Activated CD4-positive, alpha-beta T cell treated with anti-CD3 and anti-CD28 coated beads for 4 hours (primary cell): ENCODE measurements around the gene SFMBT1.
"Not testable (repeated sequence)": the region's sequence is repeated elsewhere in the genome, so short reads cannot be mapped to it uniquely, and the experiment has no call there.

ENCODE experiments used
- DNase-seq, 2 donors: peaks; one replicate each; pipeline ENCODE4 v3.0.0-alpha.2; 2020

The SFMBT1 gene

DNA sequence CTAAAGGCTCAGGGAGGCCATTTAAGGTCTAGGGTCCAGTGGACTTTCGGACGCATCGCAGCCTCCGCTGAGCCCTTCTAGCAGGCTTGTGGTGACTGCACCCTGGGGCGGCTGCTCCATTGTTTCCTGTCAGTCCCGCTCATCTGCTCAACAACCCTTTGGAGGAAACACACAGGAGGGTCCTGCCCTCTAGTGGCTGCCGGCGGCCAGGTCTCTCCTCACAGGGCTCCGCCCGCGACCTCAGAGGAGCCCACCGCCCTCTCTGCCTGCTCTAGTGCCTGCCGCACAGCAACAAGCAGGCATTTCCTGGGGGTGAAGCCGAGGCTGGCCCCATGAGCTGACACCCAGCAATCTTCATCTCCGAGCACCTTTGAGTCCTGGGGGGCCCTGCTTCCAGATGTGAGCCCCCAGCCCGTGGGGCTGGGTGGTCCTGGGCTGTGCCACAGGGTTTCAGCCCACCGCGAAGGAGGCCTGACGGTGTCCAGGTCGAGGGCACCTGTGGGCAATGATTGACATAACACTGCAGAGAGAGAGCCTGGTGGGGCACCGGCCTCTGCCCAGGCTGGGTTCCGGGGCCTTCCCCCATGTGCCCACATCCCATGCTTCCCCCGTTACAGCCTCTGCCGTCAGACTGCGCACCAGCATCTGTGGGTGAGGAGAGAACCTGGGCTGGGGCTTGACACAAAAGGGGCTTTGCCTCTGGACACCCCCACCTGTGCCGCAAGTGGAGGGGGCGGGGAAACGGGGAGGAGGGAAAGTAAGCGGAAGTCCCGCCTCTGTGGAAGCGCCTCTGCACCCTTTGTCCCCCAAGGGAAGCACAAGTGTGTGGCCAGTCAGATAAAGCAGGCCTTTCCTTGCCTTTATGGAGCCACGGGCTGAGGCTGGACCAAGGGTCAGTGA lies 27.0 kb upstream of the SFMBT1 start:
- peak; percentile 84 to 87 for DNase-seq

DNA sequence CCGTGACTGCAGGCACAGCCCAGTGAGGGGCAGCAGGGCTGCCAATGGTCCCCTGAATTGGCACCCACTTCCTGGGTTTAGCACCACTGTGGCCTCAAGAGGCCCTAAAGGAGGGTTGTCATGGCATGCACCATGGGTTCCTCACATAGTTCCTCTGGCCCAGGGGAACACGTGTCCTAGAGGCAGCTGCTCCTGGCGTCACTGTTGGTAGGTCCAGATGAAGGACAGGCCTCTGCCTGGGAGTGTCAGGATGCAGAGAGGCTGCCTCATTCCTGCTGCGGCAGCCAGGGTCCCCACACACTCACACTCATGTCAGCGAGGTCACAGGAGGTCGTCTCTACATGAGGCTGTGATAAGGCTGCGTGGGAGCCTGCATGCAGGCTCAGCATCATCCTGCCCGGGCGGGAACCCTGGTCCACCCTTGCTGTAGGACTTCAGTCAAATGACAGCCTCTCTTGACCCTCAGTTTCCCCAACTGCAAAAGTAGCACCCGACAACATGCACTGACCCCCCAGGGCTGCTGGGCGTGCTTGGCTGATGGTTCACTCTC lies 26.1 kb upstream of the SFMBT1 start:
- DNase-seq: no peak

DNA sequence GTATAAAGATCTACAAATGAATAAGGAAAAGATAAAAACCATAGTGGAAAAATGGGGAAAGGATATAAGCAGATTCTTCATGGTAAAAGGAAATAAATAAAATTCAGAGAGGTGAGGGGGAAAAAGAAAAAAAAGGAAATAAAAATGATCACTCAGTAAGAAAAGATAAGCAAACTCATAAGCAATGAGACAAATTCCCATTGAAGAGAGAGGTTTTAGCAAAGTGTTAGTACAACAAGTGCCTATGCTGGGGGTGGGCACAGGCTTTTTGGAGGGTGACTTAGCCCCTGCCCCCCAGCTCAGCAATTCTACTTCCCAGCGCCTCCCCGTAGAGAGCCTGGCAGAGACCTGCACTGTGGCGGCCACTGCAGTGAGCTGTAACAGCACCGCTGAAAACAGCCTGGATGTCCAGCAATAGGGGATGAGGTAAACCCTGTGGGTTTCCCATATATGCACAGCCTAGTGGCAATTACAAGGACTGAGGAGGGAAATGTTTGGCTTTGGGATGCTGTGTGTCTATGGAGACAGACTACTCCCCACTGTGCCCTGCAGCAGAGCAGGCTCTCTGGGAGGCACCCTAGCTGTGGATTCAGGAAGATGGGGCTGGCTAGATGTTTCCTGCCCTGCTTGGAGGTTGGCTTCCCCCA lies 23.7 kb upstream of the SFMBT1 start:
- DNase-seq: no peak

DNA sequence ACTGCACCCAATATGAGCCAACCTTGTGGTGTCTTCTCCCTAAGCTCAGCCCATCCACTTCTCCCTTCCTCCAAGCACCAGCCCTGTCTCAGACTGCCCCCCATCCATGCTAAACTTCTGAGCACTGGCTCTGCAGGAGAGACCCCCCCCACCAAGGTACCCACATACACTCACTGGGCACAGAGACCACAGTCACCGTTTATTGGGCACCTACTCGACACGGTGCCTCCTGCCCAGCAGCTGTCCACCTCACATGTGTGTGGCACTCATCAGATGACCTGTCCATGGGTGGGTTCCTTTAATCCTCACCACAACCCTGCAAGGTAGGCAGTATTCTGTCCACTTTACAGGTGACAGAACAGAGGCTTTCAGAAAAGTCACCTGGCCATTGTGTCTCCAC lies 22.3 kb upstream of the SFMBT1 start:
- no peak for DNase-seq

DNA sequence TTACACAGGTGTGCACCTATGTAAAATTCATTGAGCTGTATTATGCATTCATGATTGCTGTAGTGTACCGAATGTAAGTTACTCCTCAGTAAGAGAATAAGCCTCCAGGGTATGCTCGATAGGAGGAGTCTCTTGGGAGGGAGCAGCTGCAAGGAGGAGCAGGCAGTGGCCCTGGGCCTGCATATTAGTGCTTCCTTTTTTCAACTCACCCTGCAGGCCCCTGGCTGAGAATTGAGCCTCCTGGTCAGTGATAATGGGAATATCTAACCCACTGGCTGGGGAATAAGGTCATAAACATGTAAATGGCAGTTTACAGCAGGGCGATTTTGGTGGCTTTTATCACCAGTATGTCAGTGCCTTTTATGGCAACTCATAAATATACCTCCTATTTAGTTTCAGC lies 21.7 kb upstream of the SFMBT1 start:
- no peak for DNase-seq

DNA sequence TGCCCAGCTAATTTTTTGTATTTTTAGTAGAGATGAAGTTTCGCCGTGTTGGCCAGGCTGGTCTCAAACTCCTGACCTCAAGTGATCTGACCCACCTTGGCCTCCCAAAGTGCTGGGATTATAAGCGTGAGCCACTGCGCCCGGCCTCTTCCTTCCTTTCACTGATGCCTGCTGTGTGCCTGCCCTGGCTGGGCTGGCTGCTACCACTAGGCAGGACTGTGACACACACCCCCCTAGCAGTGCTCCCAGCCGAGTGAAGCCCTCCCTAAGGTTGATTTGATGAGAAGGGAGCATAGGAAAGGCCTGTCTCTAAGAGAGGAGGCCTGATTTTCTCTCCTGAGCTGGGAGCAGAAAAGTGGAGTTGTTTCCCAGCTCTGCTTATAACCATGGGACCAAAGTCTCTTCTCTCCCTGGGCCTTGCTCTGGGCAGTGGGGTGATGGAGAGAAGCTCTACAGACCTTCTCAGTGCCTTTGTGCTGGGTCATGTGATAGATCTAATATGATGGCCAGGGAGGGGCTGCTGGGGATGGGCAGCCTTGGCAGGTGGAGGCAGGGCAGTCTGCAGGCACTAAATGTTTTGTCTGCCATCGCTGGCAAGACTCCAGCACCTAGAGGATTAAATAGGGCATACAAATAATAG lies 20.1 kb upstream of the SFMBT1 start:
- DNase-seq: no peak

DNA sequence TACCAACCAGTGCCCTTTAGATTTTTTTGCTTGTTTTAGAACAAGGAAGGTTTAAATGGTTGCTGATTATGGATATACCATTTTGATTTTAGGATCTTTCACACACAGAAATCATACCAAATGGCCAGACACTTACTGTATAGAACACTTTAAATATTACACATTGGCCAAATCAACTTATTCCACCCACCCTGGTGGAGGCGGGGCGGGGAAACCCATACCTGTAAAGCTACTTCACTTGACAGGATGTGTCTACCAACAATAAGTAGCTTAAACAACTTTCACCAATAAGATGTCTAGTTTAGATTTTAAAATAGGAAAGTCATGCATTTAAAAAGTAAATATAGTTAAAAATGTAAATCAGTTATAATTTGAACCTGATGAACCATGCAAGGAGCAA lies 17.0 kb upstream of the SFMBT1 start:
- DNase-seq: no peak

DNA sequence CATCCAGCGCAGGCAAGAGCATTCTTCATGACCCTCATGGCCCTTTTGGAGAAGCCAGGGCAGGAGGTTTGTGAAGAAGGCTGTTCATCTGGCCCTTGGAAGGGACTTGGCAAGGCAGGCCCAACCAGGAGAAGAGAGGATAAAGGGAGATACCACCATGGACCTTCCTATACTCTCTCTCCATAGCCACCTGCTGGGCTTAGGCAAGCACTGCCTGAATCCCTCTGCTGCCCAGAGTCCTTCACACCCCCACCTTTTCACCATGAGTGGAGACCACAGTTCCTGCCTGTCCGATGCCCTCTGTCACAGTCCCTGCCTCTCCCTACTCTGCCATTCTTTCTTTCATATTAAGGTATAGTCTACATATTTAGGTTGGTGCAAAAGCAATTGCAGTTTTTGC lies 10.6 kb upstream of the SFMBT1 start:
- no peak for DNase-seq

DNA sequence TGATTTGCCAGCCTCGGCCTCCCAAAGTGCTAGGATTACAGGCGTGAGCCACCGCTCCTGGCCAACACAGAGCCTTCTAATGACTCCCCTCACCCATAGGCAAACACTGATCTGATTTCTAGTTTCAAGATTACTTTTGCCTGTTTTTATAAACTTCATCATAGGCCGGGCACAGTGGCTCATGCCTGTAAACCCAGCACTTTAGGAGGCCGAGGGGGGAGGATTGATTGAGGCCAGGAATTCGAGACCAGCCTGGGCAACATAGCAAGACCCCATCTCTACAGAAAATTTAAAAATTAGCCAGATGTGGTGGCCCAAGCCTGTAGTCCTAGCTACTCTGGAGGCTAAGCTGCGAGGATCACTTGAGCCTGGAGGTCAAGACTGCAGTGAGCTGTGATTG lies 8.4 kb upstream of the SFMBT1 start:
- DNase-seq: not testable (repeated sequence)

DNA sequence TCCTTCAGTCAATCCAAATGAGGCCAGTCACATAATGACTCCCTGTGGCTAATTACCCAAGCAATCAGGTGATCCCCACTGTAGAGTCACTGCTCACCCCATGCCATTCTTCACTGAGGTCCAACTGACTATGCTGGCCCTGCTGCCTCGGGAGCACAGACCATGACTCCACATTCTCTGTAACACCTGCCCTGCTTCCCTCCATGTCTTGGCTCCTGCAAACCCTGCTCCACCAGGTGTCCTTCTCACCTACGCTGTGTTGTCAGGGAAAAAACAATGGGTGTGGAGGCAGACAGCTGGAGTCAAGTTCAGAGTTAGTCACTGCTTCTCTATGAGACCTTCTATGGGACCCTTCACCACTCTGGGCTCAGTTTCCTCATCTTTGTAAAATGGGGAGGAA lies 6.1 kb upstream of the SFMBT1 start:
- DNase-seq: no peak

DNA sequence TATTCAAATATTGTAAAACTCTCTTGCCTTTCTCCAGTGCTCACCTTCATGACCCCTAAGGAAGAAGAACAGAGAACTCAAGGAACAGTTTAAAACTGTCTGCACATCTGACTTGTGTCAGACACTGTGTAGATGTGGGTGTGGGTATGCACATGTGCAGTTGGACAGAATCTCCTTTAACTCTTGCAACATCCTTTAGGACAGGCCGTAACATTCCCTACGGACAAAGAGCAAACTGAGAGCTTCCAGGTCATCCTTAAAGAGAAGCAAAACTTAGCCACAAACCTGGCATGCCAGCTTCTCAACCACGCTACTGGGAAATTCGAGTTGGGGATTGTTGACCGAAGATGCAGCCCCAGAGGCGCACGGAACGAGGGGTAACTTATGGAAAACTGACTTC lies 4.1 kb upstream of the SFMBT1 start:
- DNase-seq: no peak

DNA sequence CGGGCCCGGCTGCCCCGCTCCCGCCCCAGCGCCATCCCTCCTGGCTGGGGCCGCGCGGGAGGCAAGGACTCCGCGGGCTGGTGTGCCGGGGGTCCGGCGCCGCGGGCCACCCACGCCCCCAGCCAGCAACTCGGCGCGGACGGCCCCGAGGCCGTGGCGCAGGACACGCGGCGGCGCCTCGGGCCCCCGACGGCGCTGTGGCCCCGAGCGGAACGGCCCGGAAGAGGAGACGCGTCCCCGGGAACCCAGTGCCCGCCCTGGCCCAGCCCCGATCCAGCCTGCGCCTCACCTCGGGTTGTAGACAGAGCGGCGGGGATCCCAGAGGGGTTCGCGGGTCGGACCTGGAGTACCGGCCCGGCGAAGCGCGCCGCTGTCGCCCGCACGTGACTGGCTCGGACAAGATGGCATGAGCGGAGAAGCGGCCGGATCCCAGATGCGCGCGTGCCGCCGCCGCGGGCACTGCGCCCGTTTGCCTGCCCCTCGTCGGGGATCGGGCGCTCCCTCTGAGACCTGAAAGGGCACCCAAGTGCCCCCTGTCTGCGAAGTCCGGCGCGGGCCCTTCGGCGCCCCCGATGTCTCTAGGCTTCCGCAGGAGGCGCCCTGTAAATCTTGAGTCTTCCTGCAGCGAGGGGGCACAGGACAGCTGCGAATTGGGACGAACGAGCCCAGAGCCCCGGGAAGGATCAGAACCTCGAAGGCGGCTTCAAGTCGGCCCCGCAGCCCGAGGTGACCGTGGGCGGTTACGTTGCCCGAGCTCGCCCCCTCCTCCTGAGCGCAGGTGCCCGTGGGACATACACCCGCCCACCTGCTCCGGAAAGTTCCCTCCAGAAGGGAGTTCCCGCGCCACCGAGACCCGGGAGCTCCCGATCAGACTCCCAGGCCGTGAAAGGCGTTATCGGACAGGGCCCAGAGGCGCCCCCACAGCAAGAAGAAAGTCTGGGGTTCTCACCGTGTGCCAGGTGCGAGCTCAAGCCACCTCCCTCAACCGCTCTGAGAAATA lies 598 bp upstream of the SFMBT1 start:
- peak; percentile 53 to 64 for DNase-seq

DNA sequence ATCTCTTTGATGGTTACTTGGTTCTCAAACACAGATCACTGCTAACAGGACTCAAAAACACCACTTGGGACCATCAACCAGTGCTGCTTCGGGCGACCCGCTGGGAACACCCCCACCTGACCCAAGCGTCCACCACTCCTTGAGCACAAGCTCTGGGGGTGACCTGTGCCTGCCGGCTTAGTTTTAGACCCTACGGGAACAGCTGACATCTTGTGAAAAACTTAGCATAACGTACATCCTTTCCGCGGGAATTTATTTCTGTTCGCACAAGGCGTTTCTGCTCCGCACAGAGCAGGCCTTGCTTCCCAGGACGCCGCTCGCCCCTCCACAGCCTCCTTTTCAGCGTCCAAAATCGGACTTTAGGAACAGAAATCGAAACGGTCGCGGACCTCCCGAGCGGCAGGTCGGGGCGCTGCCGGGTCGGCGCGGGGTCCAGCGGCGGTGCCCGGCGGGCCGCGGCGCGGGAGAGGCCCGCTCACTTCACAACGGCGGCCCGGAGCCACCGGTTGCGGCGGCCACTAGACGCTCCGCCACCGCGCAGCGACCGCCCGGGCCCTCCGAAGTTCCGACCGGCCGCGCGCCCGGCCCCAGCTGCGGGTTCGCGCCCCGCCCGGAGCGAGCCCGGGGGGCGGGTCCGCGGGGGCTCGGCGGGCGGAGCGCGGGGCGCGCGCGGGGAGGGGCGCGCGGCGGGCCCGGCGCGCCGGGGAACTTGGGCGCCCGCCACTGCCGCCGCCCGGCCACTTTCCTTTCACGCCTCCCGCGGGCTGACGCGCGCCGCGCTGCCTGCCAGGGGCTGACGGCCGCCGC lies 959 bp downstream of the SFMBT1 start:
- DNase-seq: peak; percentile 51 to 52

DNA sequence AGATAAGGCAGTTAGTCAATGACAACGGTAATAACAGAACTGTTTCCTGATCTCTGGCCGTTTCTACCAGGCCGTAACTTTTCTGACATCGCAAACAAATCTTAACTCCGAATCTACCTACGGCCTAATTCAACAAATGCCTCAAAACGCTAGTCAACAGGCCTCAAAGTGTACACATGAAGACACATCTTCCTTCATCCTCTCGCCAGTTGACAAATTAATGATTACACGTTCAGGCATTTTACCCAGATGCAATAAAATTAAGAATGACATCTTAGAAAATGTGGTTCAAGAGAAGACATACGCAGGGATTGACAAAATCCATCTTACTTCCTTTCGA lies 1.5 kb downstream of the SFMBT1 start:
- DNase-seq: no peak

DNA sequence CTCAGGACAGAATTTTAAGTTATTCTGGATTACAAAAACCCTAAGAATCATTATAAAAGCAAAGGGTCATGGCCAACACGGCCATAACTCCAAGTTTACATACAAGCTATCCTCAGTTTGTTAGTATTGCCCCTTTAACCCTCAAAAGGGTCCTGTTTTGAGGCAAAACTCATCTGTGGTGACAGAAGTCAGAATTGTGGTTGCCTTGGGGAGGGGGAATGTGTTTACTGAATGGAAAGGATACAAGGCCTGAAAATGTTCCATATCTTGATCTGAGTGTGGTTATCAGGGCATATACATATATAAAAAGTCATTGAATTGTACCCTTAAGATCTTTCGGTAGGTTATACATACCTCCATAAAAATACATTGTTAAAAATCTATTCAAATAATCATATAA lies 2.1 kb downstream of the SFMBT1 start:
- no peak for DNase-seq

DNA sequence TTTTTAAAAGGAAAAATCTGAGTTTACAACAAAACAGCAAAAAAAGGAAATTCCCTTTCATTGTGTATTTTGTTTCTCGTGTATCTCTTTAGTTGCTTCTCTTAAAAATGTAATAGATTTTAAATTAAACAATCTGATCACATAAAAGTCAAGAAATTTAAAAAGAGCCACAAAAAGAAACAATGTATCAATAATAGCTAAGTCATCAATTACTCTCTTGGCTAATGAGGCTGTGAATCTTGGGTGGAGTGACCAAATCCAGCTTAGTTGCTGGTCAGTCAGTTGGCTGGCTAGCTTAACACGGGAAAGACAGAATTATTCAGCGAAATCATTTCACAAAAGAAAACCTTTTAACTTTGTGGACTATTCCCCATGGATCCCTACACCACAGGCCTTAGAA lies 3.2 kb downstream of the SFMBT1 start:
- DNase-seq: no peak

DNA sequence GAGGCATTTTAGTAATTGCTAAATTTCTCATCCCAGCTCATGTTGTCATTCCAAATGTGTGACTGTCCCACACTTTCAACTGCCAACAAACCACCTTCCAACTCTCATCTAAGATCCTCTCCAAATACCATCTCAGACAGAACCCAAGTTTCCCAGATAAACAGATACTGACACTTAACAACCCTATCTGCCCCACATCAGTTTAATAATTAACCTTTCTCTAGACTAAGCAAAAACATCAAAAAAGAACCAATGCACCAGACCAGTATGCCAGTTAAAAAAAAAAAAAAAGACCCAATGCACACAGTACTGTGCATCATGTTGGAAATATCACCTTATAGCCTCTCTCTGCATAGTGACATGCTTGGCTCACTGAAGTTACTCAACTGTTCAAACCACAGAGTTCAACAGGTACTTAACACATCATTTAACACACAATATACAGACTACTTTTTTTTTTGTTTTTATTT lies 5.5 kb downstream of the SFMBT1 start:
- no peak for DNase-seq

DNA sequence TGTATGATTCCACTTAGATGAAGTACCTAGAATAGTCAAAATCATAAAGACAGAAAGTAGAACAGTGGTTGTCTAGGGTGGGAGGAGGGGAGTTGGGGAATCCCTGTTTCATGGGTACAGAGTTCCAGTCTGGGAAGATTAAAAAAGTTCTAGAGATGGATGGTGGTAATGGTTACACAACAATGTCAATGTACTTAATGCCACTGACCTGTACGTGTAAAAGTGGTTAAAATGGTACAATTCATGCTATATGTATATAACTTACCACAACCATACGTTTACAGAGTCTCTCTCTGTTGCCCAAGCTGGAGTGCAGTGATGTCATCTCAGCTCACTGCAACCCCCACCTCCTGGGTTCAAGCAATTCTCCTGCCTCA lies 6.5 kb downstream of the SFMBT1 start:
- DNase-seq: no peak

DNA sequence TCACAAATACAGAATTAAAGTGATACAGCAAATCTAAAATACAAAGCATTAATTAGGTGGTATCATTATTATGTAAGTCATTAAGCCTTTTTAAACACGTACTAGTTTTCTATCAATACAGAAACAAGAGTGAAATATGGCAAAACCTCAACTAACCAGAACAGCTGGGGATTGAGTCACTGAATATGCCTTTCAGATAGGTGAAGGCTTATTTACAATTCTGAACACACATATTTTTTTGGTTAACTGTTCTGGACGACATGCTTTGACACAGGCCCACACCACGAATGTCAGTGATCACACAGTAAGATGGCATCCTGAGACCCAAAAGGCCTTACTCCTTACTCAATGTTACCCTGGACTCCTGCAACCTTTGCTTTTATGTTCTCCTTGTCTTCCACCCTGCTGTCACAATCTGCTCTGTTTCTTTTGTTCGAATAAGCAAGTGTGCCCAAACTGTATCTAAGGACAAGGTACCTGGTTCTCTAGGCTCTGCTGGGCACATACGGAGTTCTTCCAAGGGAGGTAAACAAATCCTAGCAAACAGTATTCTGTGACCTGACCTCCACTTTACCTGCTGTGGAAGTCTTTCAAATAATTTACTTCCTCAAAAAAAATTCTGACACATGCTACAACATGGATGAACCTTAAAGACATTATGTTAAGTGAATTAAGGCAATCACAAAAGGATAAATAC lies 7.0 kb downstream of the SFMBT1 start:
- DNase-seq: no peak

DNA sequence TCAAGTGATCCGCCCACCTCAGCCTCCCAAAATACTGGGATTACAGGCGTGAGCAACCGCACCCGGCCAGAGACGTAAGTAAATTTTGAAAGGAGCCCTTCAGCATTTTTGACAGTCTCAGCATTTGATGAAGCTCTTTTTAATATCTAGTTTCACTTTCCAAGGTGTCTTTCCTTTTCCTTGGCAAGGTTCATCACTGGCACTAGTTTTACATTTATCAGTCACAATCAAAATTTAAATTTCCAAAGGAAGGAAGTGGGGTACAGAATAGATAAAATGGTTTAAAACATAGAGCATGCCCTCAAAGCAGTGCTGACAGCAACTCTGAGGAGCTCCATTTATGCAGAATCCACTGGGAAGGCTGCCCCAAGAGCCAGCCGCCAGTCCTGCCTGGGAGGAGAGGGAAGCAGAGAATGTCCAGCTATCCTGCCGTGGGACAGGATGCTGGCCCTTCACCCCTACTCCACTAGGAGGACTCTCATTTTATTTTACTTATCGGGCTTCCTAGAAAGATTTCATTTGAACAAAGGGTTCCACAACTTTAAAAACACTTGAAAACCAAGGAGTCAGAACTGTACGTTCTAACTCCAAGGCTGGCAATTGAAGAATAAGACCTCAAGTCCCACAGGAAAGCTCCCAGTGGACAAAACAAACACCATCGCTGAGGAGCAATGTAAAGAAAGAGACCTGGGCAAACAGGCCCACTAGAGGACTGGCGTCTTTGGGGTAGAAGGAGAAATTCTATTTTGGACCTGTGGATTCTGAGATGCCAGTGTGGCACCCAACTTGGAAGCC lies 9.9 kb downstream of the SFMBT1 start:
- DNase-seq: no peak
